Measurements from ENCODE around the gene UVRAG.
"Not testable (repeated sequence)": the region's sequence is repeated elsewhere in the genome, so short reads cannot be mapped to it uniquely, and the experiment has no call there.

Gene UVRAG

DNA sequence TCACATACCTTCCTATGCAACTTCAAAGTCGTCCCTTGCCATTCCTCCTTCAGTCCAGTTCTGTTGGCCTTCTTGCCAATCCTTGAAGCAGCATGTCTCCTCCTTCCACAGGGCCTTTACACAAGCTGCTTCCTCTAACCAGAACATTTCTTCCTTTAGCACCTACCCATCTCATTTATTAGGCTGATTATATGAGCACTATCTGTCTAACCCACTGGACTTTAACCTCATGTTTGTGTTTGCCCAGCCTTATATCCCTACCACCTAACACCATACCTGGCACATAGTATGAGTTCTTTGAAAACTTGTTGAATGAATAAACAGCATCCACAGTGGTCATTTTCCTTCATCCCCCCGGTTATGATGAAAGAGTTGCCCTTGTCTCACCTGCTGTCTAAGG is 236.9 kb downstream of the UVRAG start:
- Histone ChIP-seq H3K27ac (ENCODE audit: low read depth, low read length) (no peak overlapping the region), H3K9me3 (ENCODE audit: insufficient read depth, low read length) (peaks cover 31% of the 10 kb centered on the region; the same call in 1 of the 2 replicates), H3K27me3 (ENCODE audit: low read length) (no peaks in the 10 kb centered on the region), H3K4me3 (ENCODE audit: insufficient read depth, low read length, poor library complexity, severe bottlenecking) (no peak overlapping the region), H4K20me1 (ENCODE audit: low read depth, low read length) (no peaks in the 10 kb centered on the region), H3K36me3 (ENCODE audit: low read length) (peaks cover 45% of the 10 kb centered on the region), H3K9me2 (replicated peaks; ENCODE audit: insufficient read depth, low read length) (no peaks in the 10 kb centered on the region), H3F3A (ENCODE audit: insufficient read depth) (no peaks in the 10 kb centered on the region), H3K4me2 (ENCODE audit: low read depth, low read length, poor library complexity, severe bottlenecking) (no peak overlapping the region), H3K79me2 (ENCODE audit: insufficient read depth, low read length) (0 out of 2 replicates have a peak, but pooled peaks cover 3% of the 10 kb centered on the region), H2AFZ (ENCODE audit: low read depth, low read length, severe bottlenecking) (no peak overlapping the region), H3K9ac (ENCODE audit: low read length) (no peak overlapping the region)
- TF ChIP-seq EZH2phosphoT487 (conservative IDR thresholded peaks at IDR 0.05; ENCODE audit: low read length): no peak
- TF ChIP-seq, protein P1, sequence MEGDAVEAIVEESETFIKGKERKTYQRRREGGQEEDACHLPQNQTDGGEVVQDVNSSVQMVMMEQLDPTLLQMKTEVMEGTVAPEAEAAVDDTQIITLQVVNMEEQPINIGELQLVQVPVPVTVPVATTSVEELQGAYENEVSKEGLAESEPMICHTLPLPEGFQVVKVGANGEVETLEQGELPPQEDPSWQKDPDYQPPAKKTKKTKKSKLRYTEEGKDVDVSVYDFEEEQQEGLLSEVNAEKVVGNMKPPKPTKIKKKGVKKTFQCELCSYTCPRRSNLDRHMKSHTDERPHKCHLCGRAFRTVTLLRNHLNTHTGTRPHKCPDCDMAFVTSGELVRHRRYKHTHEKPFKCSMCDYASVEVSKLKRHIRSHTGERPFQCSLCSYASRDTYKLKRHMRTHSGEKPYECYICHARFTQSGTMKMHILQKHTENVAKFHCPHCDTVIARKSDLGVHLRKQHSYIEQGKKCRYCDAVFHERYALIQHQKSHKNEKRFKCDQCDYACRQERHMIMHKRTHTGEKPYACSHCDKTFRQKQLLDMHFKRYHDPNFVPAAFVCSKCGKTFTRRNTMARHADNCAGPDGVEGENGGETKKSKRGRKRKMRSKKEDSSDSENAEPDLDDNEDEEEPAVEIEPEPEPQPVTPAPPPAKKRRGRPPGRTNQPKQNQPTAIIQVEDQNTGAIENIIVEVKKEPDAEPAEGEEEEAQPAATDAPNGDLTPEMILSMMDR (IDR thresholded peaks at IDR 0.05; ENCODE audit: insufficient read depth, low read length, poor library complexity, severe bottlenecking): no peak

DNA sequence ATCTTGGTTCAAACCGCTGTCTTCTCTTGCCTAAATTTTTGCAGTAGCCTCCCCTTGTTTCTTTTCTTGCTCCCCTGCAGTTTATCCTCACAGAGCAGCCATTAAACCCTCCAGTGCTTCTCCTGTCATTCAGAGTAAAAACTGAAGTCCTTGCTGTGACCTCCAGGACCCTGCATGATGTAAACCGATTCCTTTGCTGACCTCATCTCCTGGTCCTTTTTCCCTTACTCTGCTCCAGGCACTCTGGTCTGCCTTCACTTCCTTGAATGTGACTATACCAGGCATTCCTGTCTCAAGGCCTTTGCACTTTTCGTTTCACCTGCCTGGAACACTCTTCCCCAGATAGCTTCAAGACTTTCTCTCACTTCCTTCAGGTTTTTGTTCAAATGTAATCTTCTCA is 239.3 kb downstream of the UVRAG start:
- no peaks in the 10 kb centered on the region for H3F3A ChIP-seq (ENCODE audit: insufficient read depth)
- no peak overlapping the region for H2AFZ ChIP-seq (ENCODE audit: low read depth, low read length, severe bottlenecking)
- H4K20me1 ChIP-seq (ENCODE audit: low read depth, low read length): no peaks in the 10 kb centered on the region
- no peak overlapping the region for H3K4me3 ChIP-seq (ENCODE audit: insufficient read depth, low read length, poor library complexity, severe bottlenecking)
- H3K27ac ChIP-seq (ENCODE audit: low read depth, low read length): no peak overlapping the region
- TF ChIP-seq, protein P1 (IDR thresholded peaks at IDR 0.05; ENCODE audit: insufficient read depth, low read length, poor library complexity, severe bottlenecking): no peak
- no peak for TF ChIP-seq EZH2phosphoT487 (conservative IDR thresholded peaks at IDR 0.05; ENCODE audit: low read length)
- H3K9me2 ChIP-seq (replicated peaks; ENCODE audit: insufficient read depth, low read length): no peaks in the 10 kb centered on the region
- H3K27me3 ChIP-seq (ENCODE audit: low read length): no peaks in the 10 kb centered on the region
- no peak overlapping the region for H3K9ac ChIP-seq (ENCODE audit: low read length)
- H3K9me3 ChIP-seq (ENCODE audit: insufficient read depth, low read length): peaks cover 7% of the 10 kb centered on the region; the same call in 1 of the 2 replicates
- peaks cover 23% of the 10 kb centered on the region for H3K36me3 ChIP-seq (ENCODE audit: low read length)
- no peak overlapping the region for H3K4me2 ChIP-seq (ENCODE audit: low read depth, low read length, poor library complexity, severe bottlenecking)
- 0 out of 2 replicates have a peak, but pooled peaks cover 3% of the 10 kb centered on the region for H3K79me2 ChIP-seq (ENCODE audit: insufficient read depth, low read length)

DNA sequence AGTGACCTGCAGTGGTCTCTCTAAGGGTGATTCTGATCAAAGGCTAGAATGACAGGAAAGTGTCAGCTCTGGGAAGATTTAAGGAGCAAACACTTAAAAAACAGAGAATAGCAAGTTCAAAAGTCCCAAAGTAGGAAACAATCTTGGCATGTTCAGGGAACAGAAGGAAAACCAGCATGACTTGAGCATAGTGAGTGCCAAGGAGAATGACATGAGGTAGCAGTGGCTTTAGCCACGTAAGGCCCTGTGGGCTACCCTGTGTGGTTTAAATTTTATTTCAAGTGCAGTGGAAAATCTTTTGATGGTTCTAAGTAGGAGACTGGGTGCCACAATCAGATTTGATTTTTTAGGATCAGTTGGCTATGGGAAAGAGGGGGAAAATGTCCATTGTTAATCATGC is 241.9 kb downstream of the UVRAG start:
- no peak overlapping the region for H3K27ac ChIP-seq (ENCODE audit: low read depth, low read length)
- no peak overlapping the region for H3K4me3 ChIP-seq (ENCODE audit: insufficient read depth, low read length, poor library complexity, severe bottlenecking)
- H3K79me2 ChIP-seq (ENCODE audit: insufficient read depth, low read length): no peaks in the 10 kb centered on the region
- no peaks in the 10 kb centered on the region for H3F3A ChIP-seq (ENCODE audit: insufficient read depth)
- H3K9me3 ChIP-seq (ENCODE audit: insufficient read depth, low read length): no peaks in the 10 kb centered on the region
- H2AFZ ChIP-seq (ENCODE audit: low read depth, low read length, severe bottlenecking): no peak overlapping the region
- TF ChIP-seq EZH2phosphoT487 (conservative IDR thresholded peaks at IDR 0.05; ENCODE audit: low read length): no peak
- TF ChIP-seq, protein P1 (IDR thresholded peaks at IDR 0.05; ENCODE audit: insufficient read depth, low read length, poor library complexity, severe bottlenecking): no peak
- no peak overlapping the region for H3K4me2 ChIP-seq (ENCODE audit: low read depth, low read length, poor library complexity, severe bottlenecking)
- H3K36me3 ChIP-seq (ENCODE audit: low read length): 0 out of 2 replicates have a peak, but pooled peaks cover 3% of the 10 kb centered on the region
- no peaks in the 10 kb centered on the region for H3K9me2 ChIP-seq (replicated peaks; ENCODE audit: insufficient read depth, low read length)
- no peaks in the 10 kb centered on the region for H3K27me3 ChIP-seq (ENCODE audit: low read length)
- no peaks in the 10 kb centered on the region for H4K20me1 ChIP-seq (ENCODE audit: low read depth, low read length)
- no peak overlapping the region for H3K9ac ChIP-seq (ENCODE audit: low read length)

DNA sequence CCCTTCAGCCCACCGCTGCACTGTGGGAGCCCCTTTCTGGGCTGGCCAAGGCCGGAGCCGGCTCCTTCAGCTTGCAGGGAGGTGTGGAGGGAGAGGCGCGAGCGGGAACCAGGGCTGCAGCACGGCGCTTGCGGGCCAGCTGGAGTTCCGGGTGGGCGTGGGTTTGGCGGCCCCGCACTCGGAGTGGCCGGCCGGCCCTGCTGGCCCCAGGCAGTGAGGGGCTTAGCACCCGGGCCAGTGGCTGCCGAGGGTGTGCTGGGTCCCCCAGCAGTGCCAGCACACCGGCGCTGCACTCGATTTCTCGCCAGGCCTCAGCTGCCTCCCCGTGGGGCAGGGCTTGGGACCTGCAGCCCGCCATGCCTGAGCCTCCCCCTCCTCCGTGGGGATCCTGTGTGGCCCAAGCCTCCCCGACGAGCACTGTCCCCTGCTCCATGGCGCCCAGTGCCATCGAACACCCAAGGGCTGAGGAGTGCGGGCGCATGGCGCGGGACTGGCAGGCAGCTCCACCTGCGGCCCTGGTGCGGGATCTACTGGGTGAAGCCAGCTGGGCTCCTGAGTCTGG is 245.5 kb downstream of the UVRAG start:
- H3F3A ChIP-seq (ENCODE audit: insufficient read depth); H3K79me2 ChIP-seq (ENCODE audit: insufficient read depth, low read length); H3K9ac ChIP-seq (ENCODE audit: low read length); H3K27me3 ChIP-seq (ENCODE audit: low read length); H3K9me2 ChIP-seq (replicated peaks; ENCODE audit: insufficient read depth, low read length); H3K9me3 ChIP-seq (ENCODE audit: insufficient read depth, low read length); H3K36me3 ChIP-seq (ENCODE audit: low read length); H3K4me2 ChIP-seq (ENCODE audit: low read depth, low read length, poor library complexity, severe bottlenecking); H4K20me1 ChIP-seq (ENCODE audit: low read depth, low read length); H3K27ac ChIP-seq (ENCODE audit: low read depth, low read length); H2AFZ ChIP-seq (ENCODE audit: low read depth, low read length, severe bottlenecking); H3K4me3 ChIP-seq (ENCODE audit: insufficient read depth, low read length, poor library complexity, severe bottlenecking): not testable (repeated sequence)
